ENCODE data around the gene GAB2.

The GAB2 gene

GRCh38 chr11:78370406-78371172 is 47.0 kb downstream of the GAB2 start:
- Histone ChIP-seq H3K9me2 (ENCODE audit: low read depth, low read length) (no peaks in the 10 kb centered on the region), H3K79me2 (ENCODE audit: insufficient read depth, low read length) (no peaks in the 10 kb centered on the region), H3K4me1 (ENCODE audit: insufficient read depth, low read length, severe bottlenecking) (no peaks in the 10 kb centered on the region), H3K36me3 (ENCODE audit: insufficient read depth, low read length) (no peaks in the 10 kb centered on the region), H3K4me2 (ENCODE audit: low read length) (no peak overlapping the region), H3K4me3 (ENCODE audit: low read depth, low read length, poor library complexity, severe bottlenecking) (no peak overlapping the region), H4K20me1 (ENCODE audit: insufficient read depth, low read length) (no peaks in the 10 kb centered on the region), H3K27me3 (ENCODE audit: insufficient read depth, low read length) (no peaks in the 10 kb centered on the region), H3K9ac (ENCODE audit: low read length) (no peak overlapping the region), H3F3A (ENCODE audit: insufficient read depth, low read length) (no peaks in the 10 kb centered on the region), H2AFZ (ENCODE audit: low read length) (no peak overlapping the region), H3K27ac (ENCODE audit: low read depth, low read length, poor library complexity, severe bottlenecking) (no peak overlapping the region), H3K9me3 (ENCODE audit: low read length) (no peaks in the 10 kb centered on the region)
- TF ChIP-seq CTCF (IDR thresholded peaks at IDR 0.05; ENCODE audit: low read length): no peak
- TF ChIP-seq EZH2 (IDR thresholded peaks at IDR 0.05; ENCODE audit: borderline replicate concordance, low read length): no peak

GRCh38 chr11:78365381-78365792 is 52.2 kb downstream of the GAB2 start:
- Histone ChIP-seq H2AFZ (ENCODE audit: low read length) (no peak overlapping the region), H3K79me2 (ENCODE audit: insufficient read depth, low read length) (no peaks in the 10 kb centered on the region), H3K27ac (ENCODE audit: low read depth, low read length, poor library complexity, severe bottlenecking) (no peak overlapping the region)

GRCh38 chr11:78364128-78364751 is 53.4 kb downstream of the GAB2 start:
- Histone ChIP-seq H3K27me3 (ENCODE audit: insufficient read depth, low read length) (no peaks in the 10 kb centered on the region), H3K4me2 (ENCODE audit: low read length) (no peak overlapping the region), H3K79me2 (ENCODE audit: insufficient read depth, low read length) (no peaks in the 10 kb centered on the region), H3K9me2 (ENCODE audit: low read depth, low read length) (no peaks in the 10 kb centered on the region), H4K20me1 (ENCODE audit: insufficient read depth, low read length) (no peaks in the 10 kb centered on the region), H3K36me3 (ENCODE audit: insufficient read depth, low read length) (no peaks in the 10 kb centered on the region), H3K4me3 (ENCODE audit: low read depth, low read length, poor library complexity, severe bottlenecking) (no peak overlapping the region), H3K9ac (ENCODE audit: low read length) (no peak overlapping the region), H2AFZ (ENCODE audit: low read length) (no peak overlapping the region), H3K9me3 (ENCODE audit: low read length) (no peaks in the 10 kb centered on the region), H3K27ac (ENCODE audit: low read depth, low read length, poor library complexity, severe bottlenecking) (no peak overlapping the region), H3K4me1 (ENCODE audit: insufficient read depth, low read length, severe bottlenecking) (no peaks in the 10 kb centered on the region), H3F3A (ENCODE audit: insufficient read depth, low read length) (no peaks in the 10 kb centered on the region)
- TF ChIP-seq EZH2 (IDR thresholded peaks at IDR 0.05; ENCODE audit: borderline replicate concordance, low read length) (no peak), CTCF (IDR thresholded peaks at IDR 0.05; ENCODE audit: low read length) (no peak)

More at GRCh38 chr11:78365381-78365792, 52.2 kb downstream of the GAB2 start:
- no peaks in the 10 kb centered on the region for H3K9me2 ChIP-seq (ENCODE audit: low read depth, low read length)
- H3F3A ChIP-seq (ENCODE audit: insufficient read depth, low read length): no peaks in the 10 kb centered on the region
- H3K4me2 ChIP-seq (ENCODE audit: low read length): no peak overlapping the region
- H3K9me3 ChIP-seq (ENCODE audit: low read length): no peaks in the 10 kb centered on the region
- H3K4me1 ChIP-seq (ENCODE audit: insufficient read depth, low read length, severe bottlenecking): no peaks in the 10 kb centered on the region
- no peaks in the 10 kb centered on the region for H3K27me3 ChIP-seq (ENCODE audit: insufficient read depth, low read length)
- H3K36me3 ChIP-seq (ENCODE audit: insufficient read depth, low read length): no peaks in the 10 kb centered on the region
- H4K20me1 ChIP-seq (ENCODE audit: insufficient read depth, low read length): no peaks in the 10 kb centered on the region
- no peak overlapping the region for H3K4me3 ChIP-seq (ENCODE audit: low read depth, low read length, poor library complexity, severe bottlenecking)
- H3K9ac ChIP-seq (ENCODE audit: low read length): no peak overlapping the region
- TF ChIP-seq EZH2 (IDR thresholded peaks at IDR 0.05; ENCODE audit: borderline replicate concordance, low read length) (no peak), CTCF (IDR thresholded peaks at IDR 0.05; ENCODE audit: low read length) (no peak)
